Stimulated activated CD8-positive, alpha-beta memory T cell treated with anti-CD3 and anti-CD28 coated beads, Interleukin-7, amount 100 ng/mL, for 1 hour (primary cell): Measurements from ENCODE around the gene PARP1.

Source experiments
- DNase-seq, 2 donors: peaks; one replicate each; pipeline ENCODE4 v3.0.0-alpha.2; 2020; ENCODE audit warnings: low read depth in 2 of 2

Gene PARP1

GRCh38 chr1:226378071-226378470 lies 29.8 kb downstream of the PARP1 start:
- DNase-seq: no peak

- no peak for DNase-seq
These were observed 31.6 kb downstream of the PARP1 start for GRCh38 chr1:226376300-226376699.

DNA sequence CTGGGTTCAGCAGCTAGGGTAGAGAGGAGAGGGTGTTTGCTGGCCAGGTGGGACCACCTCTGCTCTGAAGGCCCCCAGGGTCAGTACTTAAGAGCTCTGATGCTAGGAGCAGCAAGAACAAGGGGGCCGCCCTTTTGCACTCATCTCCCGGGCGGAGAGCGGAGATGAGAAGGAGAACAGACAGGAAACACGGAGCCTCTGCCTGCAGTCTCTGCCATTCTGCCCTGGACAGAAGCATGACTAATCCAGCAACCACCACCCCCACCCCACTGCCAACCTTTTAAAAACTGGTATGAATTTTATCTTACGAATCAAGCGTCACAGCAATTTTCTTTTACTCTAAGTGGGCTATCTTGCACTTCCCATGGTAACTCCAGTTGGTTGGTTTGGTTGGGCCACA lies 34.5 kb downstream of the PARP1 start:
- DNase-seq: no peak

GRCh38 chr1:226372885-226373284 lies 35.0 kb downstream of the PARP1 start:
- DNase-seq: no peak

DNA sequence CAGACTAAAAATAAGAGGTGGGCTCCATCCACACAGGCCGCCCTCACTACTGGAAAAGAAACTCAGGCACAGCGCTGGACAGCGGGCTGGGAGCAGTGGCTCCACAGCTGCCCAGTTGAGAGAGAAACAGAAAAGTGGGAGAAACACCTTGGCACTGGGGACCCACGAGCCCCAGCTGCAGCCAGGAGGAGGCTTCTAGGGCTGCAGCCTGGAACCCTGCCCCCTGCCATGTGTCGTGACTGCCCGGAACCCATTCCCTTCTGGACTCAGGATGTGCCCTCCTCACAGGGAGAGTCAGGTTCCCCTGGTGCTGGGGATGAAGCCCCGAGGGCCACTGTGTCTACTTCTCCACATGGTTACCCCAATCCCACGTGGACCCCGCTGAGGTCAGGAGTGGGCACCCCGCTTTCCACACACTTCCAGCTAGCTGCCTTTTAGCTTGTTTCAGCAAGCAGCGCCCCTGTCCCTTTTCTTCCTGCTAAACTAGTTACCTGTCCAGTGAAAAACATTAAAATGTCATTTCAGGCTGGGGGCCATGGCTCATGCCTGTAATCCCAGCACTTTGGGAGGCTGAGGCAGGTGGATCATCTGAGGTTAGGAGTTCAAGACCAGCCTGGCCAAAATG lies 35.9 kb downstream of the PARP1 start:
- no peak for DNase-seq

- DNase-seq: no peak
These were observed 36.7 kb downstream of the PARP1 start for GRCh38 chr1:226371027-226371694.

DNA sequence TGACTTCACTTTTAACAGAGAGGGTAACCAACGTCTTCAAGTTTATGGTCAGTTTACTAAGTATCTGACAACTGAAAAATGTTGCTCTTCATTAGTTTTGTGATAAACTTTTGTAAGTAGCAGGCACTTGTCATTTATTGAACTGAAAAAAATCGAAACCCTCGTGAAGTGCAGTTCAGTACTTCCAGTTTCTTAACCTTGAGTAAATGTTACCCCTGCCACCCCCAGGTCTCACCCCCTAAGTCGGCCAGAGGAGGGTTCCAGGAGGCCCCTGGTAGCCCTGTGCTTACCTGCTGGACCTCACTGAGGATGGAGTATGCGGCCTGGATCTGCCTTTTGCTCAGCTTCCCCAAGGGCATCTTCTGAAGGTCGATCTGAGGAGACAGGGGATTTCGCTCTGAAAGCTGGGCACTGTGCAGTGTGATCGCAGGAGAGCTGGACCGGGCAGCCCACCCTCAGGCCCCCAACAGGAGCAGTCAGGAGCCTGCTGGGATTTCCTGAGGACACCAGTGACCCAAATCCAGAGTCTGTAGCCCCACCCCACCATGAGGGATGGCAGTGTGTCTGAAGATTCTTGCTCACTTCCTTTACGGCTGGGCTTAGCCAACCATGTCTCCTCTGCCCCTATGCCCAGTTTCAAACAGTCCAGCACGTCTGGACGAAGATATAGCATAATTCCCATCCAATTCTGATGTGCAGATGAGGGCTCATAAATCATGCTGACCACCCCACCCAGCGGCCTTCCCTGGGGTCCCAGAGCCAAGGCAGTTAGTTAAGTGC lies 37.6 kb downstream of the PARP1 start:
- DNase-seq: no peak

GRCh38 chr1:226369110-226369509 lies 38.8 kb downstream of the PARP1 start:
- DNase-seq: no peak

DNA sequence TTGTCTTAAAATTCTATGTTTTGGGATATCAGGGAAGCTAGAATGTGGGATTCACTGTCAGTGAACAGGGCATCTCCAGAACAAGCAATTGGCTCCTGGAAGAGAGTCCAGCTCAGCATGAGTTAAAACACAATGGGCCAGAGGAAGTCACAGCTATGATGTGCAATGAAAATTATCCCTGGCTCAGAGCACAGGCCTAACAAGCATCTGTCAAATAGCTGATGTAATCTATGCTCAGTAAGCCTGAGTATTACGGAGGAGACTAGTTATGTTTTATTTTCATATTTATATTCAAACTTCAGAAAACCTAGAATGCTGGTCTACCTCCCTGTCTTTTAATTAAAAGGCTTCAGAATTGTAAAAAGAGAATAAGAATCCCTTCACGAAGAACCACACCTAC lies 41.6 kb downstream of the PARP1 start:
- DNase-seq: no peak

DNA sequence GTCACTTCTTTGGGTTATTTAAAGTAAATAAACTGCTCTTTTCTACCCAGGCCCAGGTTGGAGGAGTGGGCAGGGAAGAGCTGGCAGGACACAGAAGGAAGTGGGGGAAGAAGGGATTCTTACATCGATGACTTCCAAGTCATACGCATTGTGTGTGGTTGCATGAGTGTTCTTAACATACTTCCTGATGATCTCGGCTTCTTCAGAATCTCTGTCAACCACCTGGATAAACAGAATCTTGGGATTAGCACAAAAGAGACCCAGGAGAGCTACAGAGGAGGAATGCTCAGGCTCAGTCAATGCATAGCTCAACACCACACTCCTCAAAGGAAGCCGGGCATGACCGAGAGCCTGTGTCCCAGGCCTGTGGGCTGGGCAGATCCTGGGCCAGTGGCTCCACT lies 42.1 kb downstream of the PARP1 start:
- DNase-seq: no peak

DNA sequence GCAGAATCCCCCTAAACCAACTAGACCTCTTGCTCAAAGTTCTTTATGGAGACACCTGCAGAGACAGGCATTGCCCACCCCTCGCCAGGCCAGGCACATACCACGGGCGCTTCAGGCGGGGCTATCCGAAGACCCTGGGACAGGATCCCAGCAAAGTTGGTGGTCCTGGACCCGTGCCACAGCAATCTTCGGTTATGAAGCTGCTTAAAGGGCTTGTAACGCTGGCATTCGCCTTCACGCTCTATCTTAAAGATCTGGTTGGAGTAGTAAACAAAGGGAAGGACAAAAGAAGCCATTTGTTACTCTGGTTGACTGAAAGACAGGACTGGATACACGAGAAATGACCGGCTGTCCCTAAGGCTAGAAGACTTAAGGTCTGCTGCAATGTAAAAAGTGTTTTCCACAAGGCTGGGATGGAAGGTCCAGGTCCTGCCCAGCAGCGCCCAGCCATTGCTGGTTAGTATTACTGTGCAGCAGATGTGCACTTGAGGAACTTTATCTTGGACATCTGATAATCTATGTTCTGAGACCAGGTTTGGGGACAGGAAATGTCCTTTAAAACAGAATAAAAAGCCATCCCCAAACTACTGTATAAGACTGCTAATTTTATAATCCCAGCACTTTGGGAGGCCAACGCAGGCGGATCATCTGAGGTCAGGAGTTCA lies 42.9 kb downstream of the PARP1 start:
- DNase-seq: no peak

DNA sequence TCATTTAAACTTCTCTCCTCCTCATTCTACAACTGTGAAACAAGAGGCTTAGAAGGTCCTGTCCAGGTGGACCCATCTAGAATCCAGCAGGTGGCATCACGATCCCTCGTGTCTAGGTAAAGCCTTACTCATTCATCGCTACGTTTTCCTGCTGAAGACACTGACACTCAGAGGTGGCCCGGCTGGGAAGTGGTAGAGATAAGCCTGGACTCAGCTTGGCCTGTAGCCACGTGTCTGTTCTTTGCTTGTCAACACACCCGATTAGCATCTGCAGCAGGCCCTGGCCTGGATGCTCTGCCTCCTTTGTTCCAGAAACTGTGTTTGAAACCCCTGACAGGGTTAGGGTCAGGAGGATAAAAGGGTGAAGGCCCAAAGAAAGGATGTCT lies 43.4 kb downstream of the PARP1 start:
- no peak for DNase-seq

GRCh38 chr1:226363801-226364513 lies 43.9 kb downstream of the PARP1 start:
- no peak for DNase-seq

DNA sequence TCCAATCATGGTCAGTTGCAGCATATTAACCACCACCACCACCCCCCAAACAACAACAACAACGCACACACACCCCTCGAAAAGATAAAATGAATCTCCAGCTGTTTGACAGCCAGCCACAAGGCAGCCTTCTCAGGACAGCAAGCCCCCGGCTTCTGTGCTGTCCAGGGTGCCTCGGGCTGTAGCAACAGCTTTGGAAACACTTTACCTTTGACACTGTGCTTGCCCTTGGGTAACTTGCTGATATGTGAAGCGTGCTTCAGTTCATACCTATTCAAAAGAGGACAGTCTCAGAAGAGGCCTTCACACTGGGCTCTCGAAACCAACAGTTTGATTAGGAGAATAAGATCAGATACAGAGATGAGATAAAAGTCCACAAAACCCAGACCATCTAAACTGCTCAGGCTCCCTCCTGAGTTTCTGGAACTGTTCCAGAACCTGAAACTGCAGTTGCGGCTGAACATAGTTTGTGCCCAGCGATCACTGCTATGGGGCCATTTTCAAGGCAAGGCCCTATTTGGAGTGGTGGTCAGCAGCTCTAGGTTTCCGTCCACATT lies 44.9 kb downstream of the PARP1 start:
- DNase-seq: no peak

- no peak for DNase-seq
These were observed 45.5 kb downstream of the PARP1 start for GRCh38 chr1:226362361-226362760.

DNA sequence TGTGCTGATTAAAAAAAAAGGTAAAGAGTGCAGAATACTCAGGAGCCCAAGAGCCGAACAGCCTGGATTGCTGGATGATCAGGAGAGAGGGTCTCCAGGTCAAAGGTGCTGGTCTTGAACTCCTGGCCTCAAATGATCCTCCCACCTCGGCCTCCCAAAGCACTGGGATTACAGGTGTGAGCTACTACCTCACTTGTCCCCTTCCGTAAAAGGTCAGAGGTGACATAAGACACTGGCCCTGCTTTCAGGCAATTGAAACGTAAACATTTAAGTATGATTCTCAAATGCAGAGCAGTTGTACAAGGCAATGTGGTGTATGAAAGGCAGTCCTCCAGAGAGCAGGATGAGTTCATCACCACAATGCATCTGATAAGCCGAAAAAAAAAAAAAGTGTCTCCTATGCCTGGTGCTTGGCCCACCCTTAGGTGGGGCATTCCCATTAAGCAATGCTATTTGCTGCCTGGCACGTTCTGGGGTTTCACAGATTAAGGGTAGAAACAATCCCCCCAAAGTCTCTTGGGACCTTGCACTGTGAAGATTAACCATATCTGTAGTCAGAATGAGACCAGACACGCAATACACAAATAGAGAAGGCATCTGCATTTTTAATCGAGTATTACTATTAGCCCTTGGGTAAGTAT lies 47.7 kb downstream of the PARP1 start:
- no peak for DNase-seq

DNA sequence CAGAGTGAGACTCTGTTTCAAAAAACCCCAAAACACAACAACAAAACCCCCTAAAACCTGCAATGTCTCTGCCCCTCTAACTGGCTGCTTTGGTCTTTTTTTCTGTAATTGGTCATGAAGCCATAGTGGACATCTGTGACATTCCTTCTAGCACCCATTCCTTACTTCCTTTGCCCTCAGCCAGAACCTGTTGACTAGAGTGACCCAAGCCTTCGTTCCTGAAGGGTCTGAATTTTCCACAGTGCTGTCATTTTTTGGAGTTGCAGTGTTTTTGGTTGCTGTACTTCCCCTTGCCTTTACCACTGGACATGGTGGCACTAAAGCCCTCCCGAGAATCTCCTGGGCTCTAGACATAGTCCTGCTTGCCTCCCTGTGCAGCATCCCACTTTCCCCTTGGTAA lies 50.5 kb downstream of the PARP1 start:
- DNase-seq: no peak

DNA sequence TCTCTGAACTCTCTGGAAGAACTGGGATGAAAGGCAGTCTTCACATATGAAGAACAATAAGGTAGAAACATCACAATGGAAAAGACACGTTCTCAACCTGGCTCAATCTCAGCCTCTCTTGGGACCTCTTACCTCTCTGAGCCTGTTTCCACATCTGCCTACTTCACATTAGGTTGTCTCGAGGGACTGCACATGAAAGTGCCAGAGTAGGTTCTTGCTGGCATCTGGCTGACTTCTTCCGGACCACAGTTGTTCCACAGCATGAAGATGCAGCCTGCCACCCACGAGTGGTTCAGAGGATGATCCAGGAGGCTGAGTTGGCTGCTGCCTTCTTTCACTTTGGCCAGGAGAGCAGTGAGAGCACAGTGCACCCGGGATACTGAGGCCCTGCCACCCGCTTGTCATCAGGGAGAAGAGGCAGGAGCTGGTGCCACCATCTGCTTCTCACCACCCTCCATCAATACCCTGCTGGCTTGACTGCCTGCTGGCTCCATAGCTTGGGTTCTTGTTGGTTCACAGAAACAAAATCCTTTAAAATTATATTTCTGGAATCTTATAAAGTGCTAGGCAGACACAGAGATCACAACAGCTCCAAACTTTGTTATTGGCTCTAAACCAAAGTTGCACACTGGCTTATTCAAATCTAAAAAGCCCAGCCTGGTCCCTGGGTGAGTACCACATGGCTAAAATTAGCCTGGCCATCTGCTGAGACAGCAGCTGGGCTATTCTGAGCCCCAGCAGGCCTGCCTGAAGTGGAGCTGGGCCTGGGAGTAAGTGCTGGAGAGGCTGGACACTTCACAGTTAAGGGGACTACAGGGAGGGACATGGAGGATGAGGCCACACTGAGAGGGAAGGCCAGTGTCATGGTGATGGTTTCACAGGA lies 52.0 kb downstream of the PARP1 start:
- no peak for DNase-seq

- DNase-seq: no peak
These were observed 52.9 kb downstream of the PARP1 start for GRCh38 chr1:226355016-226355415.
